Lung (tissue), 12 donors: ENCODE data around the gene RETN. TPM values are rescaled to one million over a fixed set of nuclear protein-coding genes. Genes with fewer than 3 reads are reported as not detected.

Experiments used
- ATAC-seq: fragments of 200-7000 bp; cut with Tn5 transposase; one replicate; pipeline ENCODE4 v1.9.1; 2020; ENCODE audit warnings: moderate number of reproducible peaks; ENCODE audit not compliant: insufficient read depth, low FRiP score
- DNase-seq, 3 donors: peaks; one replicate each; pipeline ENCODE4 v3.0.0-alpha.2; 2013 to 2017
- H3K27ac ChIP-seq, 2 donors: one replicate each; pipeline ENCODE4 v1.5.1; 2013; ENCODE audit warnings: mild to moderate bottlenecking in 2 of 2, moderate library complexity in 2 of 2, control low read depth in 1 of 2, inconsistent platforms in 1 of 2, low read depth in 1 of 2, low read length in 1 of 2
- H3K27me3 ChIP-seq, 3 donors: one replicate each; pipeline ENCODE4 v1.5.1; 2013; ENCODE audit warnings: low read length in 2 of 3; ENCODE audit not compliant: control insufficient read depth in 3 of 3, insufficient read depth in 3 of 3
- H3K36me3 ChIP-seq, 4 donors: one replicate each; pipeline ENCODE4 v1.5.1; 2013; ENCODE audit warnings: low read length in 4 of 4, mild to moderate bottlenecking in 1 of 4, moderate library complexity in 1 of 4; ENCODE audit not compliant: control insufficient read depth in 4 of 4, insufficient read depth in 4 of 4
- H3K4me1 ChIP-seq, 5 donors: one replicate each; pipeline ENCODE4 v1.5.1; 2013; ENCODE audit warnings: low read length in 5 of 5, mild to moderate bottlenecking in 2 of 5, moderate library complexity in 1 of 5; ENCODE audit not compliant: control insufficient read depth in 5 of 5, insufficient read depth in 5 of 5
- H3K4me3 ChIP-seq: one replicate; pipeline ENCODE4 v1.5.1; 2013; ENCODE audit warnings: mild to moderate bottlenecking, control low read depth, moderate library complexity
- H3K9ac ChIP-seq, 2 donors: one replicate each; pipeline ENCODE4 v1.5.1; 2013; ENCODE audit warnings: low read length in 2 of 2, control low read depth in 1 of 2; ENCODE audit not compliant: insufficient read depth in 1 of 2
- H3K9me3 ChIP-seq, 4 donors: one replicate each; pipeline ENCODE4 v1.5.1; 2013; ENCODE audit warnings: low read length in 3 of 4, mild to moderate bottlenecking in 1 of 4, moderate library complexity in 1 of 4; ENCODE audit not compliant: control insufficient read depth in 4 of 4, insufficient read depth in 3 of 4
- WGBS, 2 donors: extraction: QIAGEN DNeasy Blood & Tissue Kit; methylation state at CpG; one replicate each; pipeline ENCODE4 v1.1.7; 2013; 5-methylcytosine and 5-hydroxymethylcytosine counted together
- polyA plus RNA-seq, 2 donors: library from polyadenylated mRNA; stranded (reverse); fragments of 200-250 nt; gene quantifications; one replicate each; pipeline ENCODE4 v1.2.1, GENCODE V29; 2013
- total RNA-seq, 2 donors: library from RNA; depleted of rRNA in 1 of 2; stranded (reverse); fragments of >200 nt in 1 of 2; gene quantifications; one replicate each; pipeline ENCODE4 v1.2.1, GENCODE V29; 2014 to 2021
- TF ChIP-seq, protein P1 (sequence below): IDR thresholded peaks from 2 replicates; pipeline ENCODE4 v1.5.1; 2012; ENCODE audit warnings: mild to moderate bottlenecking; ENCODE audit errors: control extremely low read depth, extremely low read depth
- donor health status: control.
- donor health status: control.
- donor health status: Bipolar disorder and iron deficiency.
- donor health status: healthy.
- donor health status: DM: yes; HTN: yes; CAD: no.

RETN gene
- total and polyA plus RNA-seq, 4 donors: 2.9 to 1,168 (median 58.3) TPM

DNA sequence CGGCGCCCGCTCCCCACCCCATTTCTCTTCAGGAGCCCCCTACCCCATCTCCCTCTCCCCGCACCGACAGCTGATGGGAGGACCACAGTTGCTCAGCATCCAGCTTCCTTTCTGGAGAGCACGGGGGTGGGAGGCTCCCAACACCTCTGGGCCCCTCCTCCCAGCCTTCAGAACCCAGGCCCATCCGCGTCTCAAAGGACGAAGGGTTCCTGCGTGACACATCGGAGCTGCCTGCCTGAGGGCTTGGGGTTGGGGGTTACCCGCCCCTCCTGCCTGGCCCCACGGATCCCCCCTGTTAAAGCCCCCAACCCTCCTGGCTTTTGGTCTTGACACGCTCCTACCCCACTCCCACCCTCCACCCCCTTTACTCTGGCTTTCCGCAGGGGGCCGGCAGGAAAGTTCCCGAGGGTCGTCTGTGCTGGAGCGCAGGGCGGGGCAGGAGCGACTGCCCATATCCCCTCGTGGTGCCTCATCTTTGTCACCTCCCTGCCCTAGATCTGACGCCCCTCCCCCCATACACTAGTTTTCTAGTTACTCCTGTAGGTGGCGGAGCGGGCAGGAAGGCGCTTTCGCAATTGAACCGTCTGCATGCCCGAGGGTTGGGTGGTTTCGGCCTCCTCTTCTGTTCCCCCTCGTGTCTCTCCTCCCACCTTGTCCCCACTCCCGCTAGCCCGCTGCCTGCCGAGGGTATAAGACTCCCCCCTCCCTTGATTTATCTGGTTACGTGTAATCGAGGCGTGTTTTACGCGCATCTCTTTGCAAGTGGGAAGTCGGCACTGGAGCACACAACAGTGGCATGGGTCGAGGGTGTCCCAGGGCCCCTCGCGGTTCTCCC is 12.7 kb downstream of the RETN start:
- Histone ChIP-seq H3K9me3 (no peaks in the 10 kb centered on the region), H3K36me3 (peaks cover 0 to 16% (median 6%) of the 10 kb centered on the region in 4 donors), H3K4me3 (peak overlapping the region; percentile 97), H3K4me1 (peaks cover 0 to 12% (median 4%) of the 10 kb centered on the region in 5 donors), H3K27ac (peak overlapping the region; percentile 89 to 90), H3K9ac (peak overlapping the region; percentile 42 to 68), H3K27me3 (peaks cover 0 to 8% (median 4%) of the 10 kb centered on the region in 3 donors)
- TF ChIP-seq, protein P1, sequence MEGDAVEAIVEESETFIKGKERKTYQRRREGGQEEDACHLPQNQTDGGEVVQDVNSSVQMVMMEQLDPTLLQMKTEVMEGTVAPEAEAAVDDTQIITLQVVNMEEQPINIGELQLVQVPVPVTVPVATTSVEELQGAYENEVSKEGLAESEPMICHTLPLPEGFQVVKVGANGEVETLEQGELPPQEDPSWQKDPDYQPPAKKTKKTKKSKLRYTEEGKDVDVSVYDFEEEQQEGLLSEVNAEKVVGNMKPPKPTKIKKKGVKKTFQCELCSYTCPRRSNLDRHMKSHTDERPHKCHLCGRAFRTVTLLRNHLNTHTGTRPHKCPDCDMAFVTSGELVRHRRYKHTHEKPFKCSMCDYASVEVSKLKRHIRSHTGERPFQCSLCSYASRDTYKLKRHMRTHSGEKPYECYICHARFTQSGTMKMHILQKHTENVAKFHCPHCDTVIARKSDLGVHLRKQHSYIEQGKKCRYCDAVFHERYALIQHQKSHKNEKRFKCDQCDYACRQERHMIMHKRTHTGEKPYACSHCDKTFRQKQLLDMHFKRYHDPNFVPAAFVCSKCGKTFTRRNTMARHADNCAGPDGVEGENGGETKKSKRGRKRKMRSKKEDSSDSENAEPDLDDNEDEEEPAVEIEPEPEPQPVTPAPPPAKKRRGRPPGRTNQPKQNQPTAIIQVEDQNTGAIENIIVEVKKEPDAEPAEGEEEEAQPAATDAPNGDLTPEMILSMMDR: peak; percentile 47
- DNase-seq (peak; percentile 81 to 87 (median 82)), ATAC-seq (peak; percentile 56)
- WGBS, 2 donors: 1 to 4% methylated on average over 43 of the region's 43 CpGs

DNA sequence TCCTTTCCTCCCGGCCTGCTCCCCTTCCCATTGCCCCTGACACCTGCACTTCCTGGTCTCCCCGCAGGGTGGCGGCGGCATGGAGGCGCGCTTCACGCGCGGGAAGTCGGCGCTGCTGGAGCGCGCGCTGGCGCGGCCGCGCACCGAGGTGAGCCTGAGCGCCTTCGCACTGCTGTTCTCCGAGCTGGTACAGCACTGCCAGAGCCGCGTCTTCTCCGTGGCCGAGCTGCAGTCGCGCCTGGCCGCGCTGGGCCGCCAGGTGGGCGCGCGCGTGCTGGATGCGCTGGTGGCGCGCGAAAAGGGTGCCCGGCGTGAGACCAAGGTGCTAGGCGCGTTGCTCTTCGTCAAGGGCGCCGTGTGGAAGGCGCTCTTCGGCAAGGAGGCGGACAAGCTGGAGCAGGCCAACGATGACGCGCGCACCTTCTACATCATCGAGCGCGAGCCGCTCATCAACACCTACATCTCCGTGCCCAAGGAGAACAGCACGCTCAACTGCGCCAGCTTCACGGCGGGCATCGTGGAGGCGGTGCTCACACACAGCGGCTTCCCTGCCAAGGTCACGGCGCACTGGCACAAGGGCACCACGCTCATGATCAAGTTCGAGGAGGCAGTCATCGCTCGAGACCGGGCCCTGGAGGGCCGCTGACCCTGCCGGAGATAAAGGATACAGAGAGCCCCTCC is 13.5 kb downstream of the RETN start:
- Histone ChIP-seq H3K36me3 (peaks cover 0 to 16% (median 6%) of the 10 kb centered on the region in 4 donors), H3K9ac (peak overlapping the region in 1 of 2 donors; percentile 42), H3K9me3 (no peaks in the 10 kb centered on the region), H3K4me3 (no peak overlapping the region), H3K27ac (peak overlapping the region in 1 of 2 donors; percentile 61), H3K27me3 (peaks cover 0 to 4% (median 3%) of the 10 kb centered on the region in 3 donors), H3K4me1 (peaks cover 0 to 12% (median 4%) of the 10 kb centered on the region in 5 donors)
- TF ChIP-seq, protein P1: no peak
- ATAC-seq: no peak
- peak in 2 of 3 donors; percentile 38 to 60 for DNase-seq
- 84 to 86% methylated on average over 71 to 74 of the region's 74 CpGs for WGBS, 2 donors

DNA sequence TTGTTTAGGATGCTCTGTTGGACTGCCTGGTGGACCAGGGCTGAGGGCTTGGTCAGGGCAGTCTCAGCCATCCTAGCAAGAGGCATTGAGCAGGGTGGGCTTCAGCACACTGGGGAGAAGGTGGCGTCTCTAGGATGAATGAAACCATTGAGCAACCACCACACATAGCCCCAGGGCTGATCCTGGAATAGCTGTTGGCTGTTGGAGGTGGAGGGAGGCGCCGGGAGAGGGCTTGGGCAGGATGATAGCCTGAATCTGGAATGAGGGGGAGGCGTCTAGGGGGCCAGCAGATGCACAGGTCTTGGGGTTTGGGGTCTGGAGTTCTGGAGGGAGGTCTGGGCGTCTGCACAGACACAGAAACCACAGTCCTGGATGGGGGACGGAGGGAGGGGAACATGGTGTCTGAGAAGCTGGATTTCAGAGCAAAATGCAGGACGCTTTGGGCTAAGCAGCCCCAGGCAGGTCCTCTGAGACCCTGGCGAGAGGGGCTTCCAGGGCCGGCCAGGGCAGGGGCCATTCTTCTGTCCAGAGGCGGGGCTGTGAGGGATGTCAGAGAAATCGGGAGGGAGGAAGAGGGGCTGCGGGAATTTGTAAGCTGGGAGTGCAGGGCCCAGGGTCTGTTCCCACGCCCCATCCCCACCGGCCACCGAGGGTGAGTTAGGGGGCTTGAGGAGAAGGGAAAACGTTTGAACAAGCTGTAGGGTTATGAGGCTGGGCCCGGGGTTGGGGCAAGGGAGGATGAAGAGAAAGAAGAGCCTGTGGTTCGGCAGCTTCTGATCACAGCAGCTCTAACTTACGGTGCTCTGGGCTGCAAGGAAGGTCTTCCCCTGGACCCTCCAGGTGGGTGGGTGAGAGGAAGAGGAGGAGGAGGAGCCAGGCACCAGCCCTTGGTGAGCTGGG is 16.9 kb downstream of the RETN start:
- Histone ChIP-seq H3K4me1 (peaks cover 0 to 10% (median 4%) of the 10 kb centered on the region in 5 donors), H3K9me3 (no peaks in the 10 kb centered on the region), H3K27ac (no peak overlapping the region), H3K9ac (no peak overlapping the region), H3K27me3 (peaks cover 0 to 5% (median 0%) of the 10 kb centered on the region in 3 donors), H3K4me3 (no peak overlapping the region), H3K36me3 (peaks cover 0 to 16% (median 6%) of the 10 kb centered on the region in 4 donors)
- DNase-seq: no peak
- WGBS, 2 donors: 63 to 75% methylated on average over 17 to 19 of the region's 19 CpGs
- TF ChIP-seq, protein P1: no peak
- no peak for ATAC-seq
